ENCODE measurements around the gene AEBP1. TPM values are rescaled to one million over a fixed set of nuclear protein-coding genes. Genes with fewer than 3 reads are reported as not detected.

The AEBP1 gene
- polyA plus RNA-seq, 2 donors, result 8.8 to 19.9 TPM

DNA sequence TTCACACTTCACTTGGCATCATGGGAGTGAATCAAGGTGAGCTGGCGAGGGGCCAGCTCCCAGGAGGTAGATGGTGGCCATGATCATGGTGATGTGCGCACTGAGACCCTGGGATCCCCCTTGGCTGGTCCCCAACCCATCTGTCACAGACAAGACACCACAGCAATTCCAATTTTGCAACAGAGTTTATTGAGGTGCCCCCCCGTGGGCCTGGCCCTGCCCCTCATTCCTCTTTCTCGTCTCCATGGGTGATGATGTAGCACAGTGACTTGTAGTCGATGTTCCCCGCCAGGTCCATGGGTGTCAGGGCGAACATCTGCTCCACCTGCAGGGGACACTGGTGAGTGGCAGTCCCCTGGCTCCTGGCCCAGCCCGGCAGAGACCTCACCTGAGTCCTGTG is 34.6 kb downstream of the AEBP1 start:
- Histone ChIP-seq H3K36me3 (ENCODE audit: control insufficient read depth in 2 of 2, insufficient read depth in 2 of 2, low read length in 1 of 2) (no peaks in the 10 kb centered on the region), H3K4me1 (ENCODE audit: control insufficient read depth in 2 of 2, insufficient read depth in 2 of 2, low read length in 1 of 2) (peaks cover 0 to 3% of the 10 kb centered on the region in 2 donors), H3K9me3 (ENCODE audit: control insufficient read depth in 2 of 2, insufficient read depth in 1 of 2, low read depth in 1 of 2, low read length in 1 of 2) (no peaks in the 10 kb centered on the region), H3K27me3 (ENCODE audit: control insufficient read depth in 1 of 2, insufficient read depth in 2 of 2, low read length in 2 of 2) (no peaks in the 10 kb centered on the region), H3K4me3 (ENCODE audit: low read depth in 1 of 2, low read length in 2 of 2) (no peak overlapping the region), H3K27ac (ENCODE audit: low read depth in 2 of 2, low read length in 1 of 2) (no peak overlapping the region)
- 77 to 84% methylated on average over 8 of the region's 8 CpGs for WGBS, 2 donors

DNA sequence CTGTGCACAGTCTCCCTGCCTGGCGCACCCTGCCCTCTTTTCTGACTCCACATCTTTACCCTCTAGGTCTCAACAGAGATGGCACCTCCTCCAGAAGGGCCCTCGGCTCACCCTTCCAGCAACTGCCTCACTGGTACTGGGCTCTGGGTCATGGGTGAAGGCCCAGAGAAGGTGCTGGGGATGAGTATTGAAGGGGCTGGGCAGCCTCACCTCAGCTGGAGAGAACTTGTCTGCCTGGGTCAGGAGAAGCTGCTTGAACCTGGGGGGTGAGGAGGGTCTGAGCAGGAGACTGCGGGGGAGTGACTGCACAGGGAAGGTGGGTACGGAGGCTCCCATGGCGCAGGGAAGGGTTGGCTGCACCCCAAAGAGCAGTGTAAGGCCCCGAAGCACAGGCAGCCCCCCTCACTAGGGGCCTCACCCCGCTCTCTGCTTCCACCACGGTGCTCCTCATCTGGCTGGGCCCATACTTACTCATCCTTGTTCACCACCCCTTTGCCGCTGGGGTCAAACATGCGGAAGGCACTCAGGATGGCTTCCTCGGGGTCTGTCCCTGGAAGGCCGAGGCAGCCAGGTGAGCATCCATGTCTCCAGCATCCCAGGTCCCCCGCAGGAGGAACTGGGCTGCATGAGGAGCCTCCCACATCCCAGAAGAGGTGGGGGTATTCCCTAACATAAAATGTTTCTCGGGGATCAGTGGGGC is 35.3 kb downstream of the AEBP1 start:
- peaks cover 0 to 3% of the 10 kb centered on the region in 2 donors for H3K4me1 ChIP-seq (ENCODE audit: control insufficient read depth in 2 of 2, insufficient read depth in 2 of 2, low read length in 1 of 2)
- WGBS, 2 donors, result 91 to 93% methylated on average over 14 of the region's 14 CpGs
- H3K36me3 ChIP-seq (ENCODE audit: control insufficient read depth in 2 of 2, insufficient read depth in 2 of 2, low read length in 1 of 2), result no peaks in the 10 kb centered on the region
- H3K9me3 ChIP-seq (ENCODE audit: control insufficient read depth in 2 of 2, insufficient read depth in 1 of 2, low read depth in 1 of 2, low read length in 1 of 2), result no peaks in the 10 kb centered on the region
- no peaks in the 10 kb centered on the region for H3K27me3 ChIP-seq (ENCODE audit: control insufficient read depth in 1 of 2, insufficient read depth in 2 of 2, low read length in 2 of 2)
- no peak overlapping the region for H3K4me3 ChIP-seq (ENCODE audit: low read depth in 1 of 2, low read length in 2 of 2)
- H3K27ac ChIP-seq (ENCODE audit: low read depth in 2 of 2, low read length in 1 of 2), result no peak overlapping the region

DNA sequence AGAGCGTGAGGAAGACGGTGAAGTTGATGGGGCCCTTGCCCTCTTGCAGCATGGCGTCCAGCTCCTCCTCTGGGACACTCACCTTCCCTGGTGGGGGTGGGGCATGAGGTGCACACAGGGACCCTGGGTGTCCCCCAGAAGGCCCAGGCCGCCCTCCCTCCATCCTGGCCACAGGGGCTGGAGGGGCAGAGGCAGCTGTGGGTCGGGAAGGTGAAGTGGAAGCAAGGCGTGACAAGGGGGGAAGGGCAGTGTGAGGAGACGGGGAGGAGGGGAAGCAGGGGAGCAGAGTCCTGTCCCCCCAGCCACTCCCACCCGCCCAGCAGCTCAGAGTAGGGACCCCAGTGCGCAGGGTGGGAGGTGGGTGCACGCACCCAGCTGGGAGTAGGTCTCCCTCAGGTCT is 36.2 kb downstream of the AEBP1 start:
- Histone ChIP-seq H3K36me3 (ENCODE audit: control insufficient read depth in 2 of 2, insufficient read depth in 2 of 2, low read length in 1 of 2) (no peaks in the 10 kb centered on the region), H3K4me3 (ENCODE audit: low read depth in 1 of 2, low read length in 2 of 2) (no peak overlapping the region), H3K4me1 (ENCODE audit: control insufficient read depth in 2 of 2, insufficient read depth in 2 of 2, low read length in 1 of 2) (peaks cover 0 to 7% of the 10 kb centered on the region in 2 donors), H3K27ac (ENCODE audit: low read depth in 2 of 2, low read length in 1 of 2) (no peak overlapping the region), H3K9me3 (ENCODE audit: control insufficient read depth in 2 of 2, insufficient read depth in 1 of 2, low read depth in 1 of 2, low read length in 1 of 2) (no peaks in the 10 kb centered on the region), H3K27me3 (ENCODE audit: control insufficient read depth in 1 of 2, insufficient read depth in 2 of 2, low read length in 2 of 2) (no peaks in the 10 kb centered on the region)
- 86 to 90% methylated on average over 10 of the region's 10 CpGs for WGBS, 2 donors

DNA sequence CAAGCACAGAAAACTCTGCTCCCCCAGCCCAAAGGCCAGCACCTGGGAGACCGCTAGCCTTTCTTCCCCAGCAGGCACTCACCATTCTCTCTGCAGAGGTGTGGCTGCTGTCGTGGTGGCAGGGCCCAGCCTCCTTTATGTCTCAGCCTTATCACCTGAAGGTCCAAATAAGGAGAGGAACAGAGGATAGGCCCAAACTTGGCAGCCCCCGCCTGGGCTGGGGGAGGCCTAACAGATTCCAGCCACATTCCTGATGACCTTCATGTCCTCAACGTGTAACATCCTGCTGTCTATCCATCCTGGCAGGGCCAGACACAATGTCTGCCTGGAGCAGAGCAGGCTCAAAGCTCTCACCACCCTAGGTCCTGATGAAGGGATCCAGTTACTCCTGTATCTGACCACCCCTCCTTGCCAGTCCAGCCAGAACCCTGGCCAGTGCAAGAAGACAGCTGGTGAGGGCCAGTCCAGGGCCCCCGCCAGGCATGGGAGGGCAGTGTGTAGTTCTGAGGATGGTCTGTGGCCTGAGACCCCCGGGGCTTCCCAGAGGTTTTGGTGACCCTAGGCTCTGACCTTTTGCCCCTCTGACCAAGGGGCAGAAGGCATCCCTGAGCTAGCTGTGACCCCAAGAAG is 37.2 kb downstream of the AEBP1 start, which contains the start of gene MYL7:
Gene MYL7 (minus strand): TSS at position 112 of the 630 bp plus-strand sequence. CDS start 27 bp downstream, at position 85.
- Histone ChIP-seq H3K4me1 (ENCODE audit: control insufficient read depth in 2 of 2, insufficient read depth in 2 of 2, low read length in 1 of 2) (peaks cover 0 to 14% of the 10 kb centered on the region in 2 donors), H3K27me3 (ENCODE audit: control insufficient read depth in 1 of 2, insufficient read depth in 2 of 2, low read length in 2 of 2) (no peaks in the 10 kb centered on the region), H3K36me3 (ENCODE audit: control insufficient read depth in 2 of 2, insufficient read depth in 2 of 2, low read length in 1 of 2) (no peaks in the 10 kb centered on the region), H3K27ac (ENCODE audit: low read depth in 2 of 2, low read length in 1 of 2) (no peak within 1 kb of the TSS), H3K4me3 (ENCODE audit: low read depth in 1 of 2, low read length in 2 of 2) (no peak within 1 kb of the TSS), H3K9me3 (ENCODE audit: control insufficient read depth in 2 of 2, insufficient read depth in 1 of 2, low read depth in 1 of 2, low read length in 1 of 2) (no peaks in the 10 kb centered on the region)
- 75 to 81% methylated on average over 6 of the region's 6 CpGs for WGBS, 2 donors

DNA sequence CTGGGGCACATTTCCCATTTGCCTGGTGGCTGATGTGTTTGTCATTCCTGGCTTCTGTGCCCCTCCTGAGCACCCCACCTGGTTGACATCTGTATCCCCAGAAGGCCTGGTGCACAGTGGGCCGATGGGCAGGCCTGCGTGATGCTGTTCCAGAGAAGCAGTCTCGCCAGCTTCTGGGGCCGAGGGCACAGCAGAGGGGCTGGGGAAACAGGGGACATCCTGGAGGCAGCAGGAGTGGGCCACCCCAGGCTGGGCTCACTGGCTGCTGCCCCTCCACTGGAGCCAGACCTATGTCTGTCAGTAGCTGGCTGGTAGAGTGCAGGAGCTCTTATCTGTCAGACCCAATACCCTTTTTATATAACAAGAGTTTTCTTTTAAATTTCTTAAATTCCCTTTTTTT is 37.9 kb downstream of the AEBP1 start:
- Histone ChIP-seq H3K36me3 (ENCODE audit: control insufficient read depth in 2 of 2, insufficient read depth in 2 of 2, low read length in 1 of 2) (no peaks in the 10 kb centered on the region), H3K4me1 (ENCODE audit: control insufficient read depth in 2 of 2, insufficient read depth in 2 of 2, low read length in 1 of 2) (peaks cover 0 to 17% of the 10 kb centered on the region in 2 donors), H3K4me3 (ENCODE audit: low read depth in 1 of 2, low read length in 2 of 2) (no peak overlapping the region), H3K9me3 (ENCODE audit: control insufficient read depth in 2 of 2, insufficient read depth in 1 of 2, low read depth in 1 of 2, low read length in 1 of 2) (no peaks in the 10 kb centered on the region), H3K27me3 (ENCODE audit: control insufficient read depth in 1 of 2, insufficient read depth in 2 of 2, low read length in 2 of 2) (no peaks in the 10 kb centered on the region), H3K27ac (ENCODE audit: low read depth in 2 of 2, low read length in 1 of 2) (no peak overlapping the region)
- WGBS, 2 donors, result 90 to 95% methylated on average over 4 of the region's 4 CpGs

DNA sequence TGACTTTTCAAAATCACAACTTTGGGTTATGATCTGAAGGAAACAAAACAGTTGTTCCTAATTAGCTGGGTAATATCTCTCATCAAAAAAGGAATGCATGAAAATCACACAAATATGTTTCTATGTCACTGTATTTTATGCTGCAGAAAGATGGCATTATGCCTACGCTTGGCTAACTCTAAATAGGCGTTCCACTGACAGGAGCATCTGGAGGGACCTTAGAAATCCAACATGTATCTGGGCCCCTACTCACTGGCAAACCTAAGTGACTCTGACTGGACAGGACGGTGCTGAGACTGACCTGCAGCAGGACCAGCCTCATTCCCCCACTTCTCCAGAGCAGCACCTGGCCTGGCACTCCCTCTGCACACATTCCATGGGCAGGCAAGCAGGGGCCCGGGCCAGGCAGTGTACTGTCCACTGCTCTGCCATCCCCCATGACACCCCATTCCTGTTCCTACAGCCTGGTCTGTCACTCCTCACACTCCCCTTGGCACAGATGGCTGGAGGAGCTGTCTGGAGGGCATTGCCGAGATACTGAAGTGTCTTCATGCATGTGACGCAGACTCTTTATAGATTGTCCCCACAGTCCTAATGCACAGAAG is 39.6 kb downstream of the AEBP1 start:
- no peaks in the 10 kb centered on the region for H3K36me3 ChIP-seq (ENCODE audit: control insufficient read depth in 2 of 2, insufficient read depth in 2 of 2, low read length in 1 of 2)
- H3K27me3 ChIP-seq (ENCODE audit: control insufficient read depth in 1 of 2, insufficient read depth in 2 of 2, low read length in 2 of 2), result no peaks in the 10 kb centered on the region
- no peak overlapping the region for H3K4me3 ChIP-seq (ENCODE audit: low read depth in 1 of 2, low read length in 2 of 2)
- H3K4me1 ChIP-seq (ENCODE audit: control insufficient read depth in 2 of 2, insufficient read depth in 2 of 2, low read length in 1 of 2), result peaks cover 0 to 17% of the 10 kb centered on the region in 2 donors
- WGBS, 2 donors, result 76 to 79% methylated on average over 6 of the region's 6 CpGs
- H3K27ac ChIP-seq (ENCODE audit: low read depth in 2 of 2, low read length in 1 of 2), result no peak overlapping the region
- no peaks in the 10 kb centered on the region for H3K9me3 ChIP-seq (ENCODE audit: control insufficient read depth in 2 of 2, insufficient read depth in 1 of 2, low read depth in 1 of 2, low read length in 1 of 2)

DNA sequence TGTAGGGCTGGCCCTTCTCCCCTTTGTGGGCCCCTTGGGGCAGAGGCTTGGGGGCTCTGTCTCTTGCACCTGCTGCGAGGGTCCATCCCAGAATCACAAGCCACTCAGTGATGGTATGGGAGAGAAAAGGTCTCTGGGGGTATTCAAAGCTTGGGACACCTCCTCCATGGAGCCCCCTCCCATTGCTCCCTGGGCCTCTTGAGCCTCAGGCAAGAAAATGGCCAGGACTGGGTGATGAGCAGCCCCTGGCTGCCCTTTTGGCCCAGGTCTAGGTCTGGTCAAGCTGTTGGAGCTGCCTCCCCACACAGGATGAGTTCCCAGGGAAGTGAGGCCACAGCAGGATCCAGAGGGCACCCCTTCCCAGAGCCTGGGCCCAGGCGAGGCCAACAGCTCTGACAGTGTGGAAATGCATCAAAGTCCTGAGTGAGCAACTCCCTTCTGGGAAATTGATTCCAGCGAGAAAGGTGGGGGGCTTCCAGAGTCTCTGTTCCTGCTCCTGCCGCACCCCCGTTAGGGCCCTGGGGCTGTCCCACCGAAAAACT is 40.4 kb downstream of the AEBP1 start:
- H3K4me3 ChIP-seq (ENCODE audit: low read depth in 1 of 2, low read length in 2 of 2), result no peak overlapping the region
- WGBS, 2 donors, result 90 to 92% methylated on average over 6 of the region's 6 CpGs

DNA sequence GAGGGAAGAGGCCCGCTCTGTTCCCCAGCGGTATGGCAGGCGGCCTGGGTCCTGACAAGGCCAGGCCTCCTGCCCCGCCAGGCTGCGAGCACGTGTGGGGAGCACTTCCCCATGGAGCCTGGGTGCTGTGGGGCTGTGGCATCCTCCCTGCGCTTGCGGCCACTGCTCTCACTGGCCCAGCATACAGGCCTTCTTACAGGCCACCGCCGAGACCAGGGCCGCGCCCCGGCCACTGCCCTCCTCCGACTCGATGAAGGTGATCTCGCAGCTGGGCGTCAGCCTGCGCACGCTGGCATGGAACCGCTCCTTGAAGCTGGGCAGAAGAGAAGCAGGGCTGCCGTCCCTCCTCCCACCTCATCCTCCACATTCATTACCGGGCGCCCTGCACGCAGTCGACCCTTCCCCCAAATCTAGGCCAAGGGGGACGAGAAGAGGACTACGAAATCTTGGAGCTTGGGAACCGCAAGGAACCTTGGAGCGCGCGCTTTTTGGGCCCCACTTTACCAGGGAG is 40.9 kb downstream of the AEBP1 start:
- Histone ChIP-seq H3K9me3 (ENCODE audit: control insufficient read depth in 2 of 2, insufficient read depth in 1 of 2, low read depth in 1 of 2, low read length in 1 of 2) (no peaks in the 10 kb centered on the region), H3K27me3 (ENCODE audit: control insufficient read depth in 1 of 2, insufficient read depth in 2 of 2, low read length in 2 of 2) (no peaks in the 10 kb centered on the region), H3K27ac (ENCODE audit: low read depth in 2 of 2, low read length in 1 of 2) (no peak overlapping the region), H3K4me3 (ENCODE audit: low read depth in 1 of 2, low read length in 2 of 2) (no peak overlapping the region), H3K36me3 (ENCODE audit: control insufficient read depth in 2 of 2, insufficient read depth in 2 of 2, low read length in 1 of 2) (no peaks in the 10 kb centered on the region), H3K4me1 (ENCODE audit: control insufficient read depth in 2 of 2, insufficient read depth in 2 of 2, low read length in 1 of 2) (peaks cover 0 to 17% of the 10 kb centered on the region in 2 donors)
- WGBS, 2 donors, result 79 to 82% methylated on average over 31 of the region's 31 CpGs

More for the DNA sequence above, 40.4 kb downstream of the AEBP1 start:
- Histone ChIP-seq H3K27me3 (ENCODE audit: control insufficient read depth in 1 of 2, insufficient read depth in 2 of 2, low read length in 2 of 2) (no peaks in the 10 kb centered on the region), H3K9me3 (ENCODE audit: control insufficient read depth in 2 of 2, insufficient read depth in 1 of 2, low read depth in 1 of 2, low read length in 1 of 2) (no peaks in the 10 kb centered on the region), H3K4me1 (ENCODE audit: control insufficient read depth in 2 of 2, insufficient read depth in 2 of 2, low read length in 1 of 2) (peaks cover 0 to 17% of the 10 kb centered on the region in 2 donors), H3K36me3 (ENCODE audit: control insufficient read depth in 2 of 2, insufficient read depth in 2 of 2, low read length in 1 of 2) (no peaks in the 10 kb centered on the region), H3K27ac (ENCODE audit: low read depth in 2 of 2, low read length in 1 of 2) (no peak overlapping the region)

DNA sequence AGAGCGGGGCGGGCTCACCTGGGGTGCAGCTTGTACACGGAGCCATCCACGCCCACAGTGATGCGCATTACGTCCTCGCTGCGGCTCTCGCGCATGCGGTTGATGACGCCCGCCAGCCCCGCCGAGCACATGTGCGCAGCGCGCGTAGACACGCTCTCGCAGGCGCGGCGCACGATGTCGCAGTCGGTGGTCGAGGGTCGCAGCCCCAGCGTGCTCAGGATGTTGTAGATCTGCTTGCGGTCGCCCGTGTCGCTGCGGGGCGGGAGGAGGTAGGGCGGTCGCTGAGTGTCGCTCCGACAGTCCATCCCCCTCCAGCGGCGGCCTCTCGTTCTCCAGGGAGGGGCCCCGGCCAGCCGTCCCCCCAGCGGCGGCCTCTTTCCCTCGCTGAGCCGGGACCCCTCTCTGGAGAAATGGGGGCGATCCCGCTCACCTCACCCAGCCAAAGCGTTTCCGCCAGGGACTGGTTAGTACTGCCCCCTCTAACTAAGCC is 41.4 kb downstream of the AEBP1 start:
- H3K4me3 ChIP-seq (ENCODE audit: low read depth in 1 of 2, low read length in 2 of 2), result peak overlapping the region; percentile 21 to 23
- H3K27me3 ChIP-seq (ENCODE audit: control insufficient read depth in 1 of 2, insufficient read depth in 2 of 2, low read length in 2 of 2), result no peaks in the 10 kb centered on the region
- peaks cover 0 to 17% of the 10 kb centered on the region in 2 donors for H3K4me1 ChIP-seq (ENCODE audit: control insufficient read depth in 2 of 2, insufficient read depth in 2 of 2, low read length in 1 of 2)
- H3K9me3 ChIP-seq (ENCODE audit: control insufficient read depth in 2 of 2, insufficient read depth in 1 of 2, low read depth in 1 of 2, low read length in 1 of 2), result no peaks in the 10 kb centered on the region
- no peaks in the 10 kb centered on the region for H3K36me3 ChIP-seq (ENCODE audit: control insufficient read depth in 2 of 2, insufficient read depth in 2 of 2, low read length in 1 of 2)
- H3K27ac ChIP-seq (ENCODE audit: low read depth in 2 of 2, low read length in 1 of 2), result no peak overlapping the region
- WGBS, 2 donors, result 15 to 27% methylated on average over 47 to 53 of the region's 53 CpGs

All from esophagus (tissue), 2 donors.